Liver (tissue), 9 donors: ENCODE data around the gene MYO1C. TPM values are rescaled to one million over a fixed set of nuclear protein-coding genes. Genes with fewer than 3 reads are reported as not detected.

Experiments used
- DNase-seq: peaks from one replicate; pipeline ENCODE4 v3.0.0-alpha.2; 2017; ENCODE audit warnings: low spot score
- H3K27ac ChIP-seq, 2 donors: one replicate each; pipeline ENCODE4 v1.7.0; 2013; ENCODE audit warnings: inconsistent platforms in 2 of 2, low read length in 2 of 2, control low read depth in 1 of 2, low read depth in 1 of 2, mild to moderate bottlenecking in 1 of 2
- H3K27me3 ChIP-seq, 4 donors: one replicate each; pipeline versions ENCODE4 v1.6.1 to v1.7.0; 2013; ENCODE audit warnings: low read length in 3 of 4, inconsistent platforms in 1 of 4, mild to moderate bottlenecking in 1 of 4, moderate library complexity in 1 of 4; ENCODE audit not compliant: control insufficient read depth in 4 of 4, insufficient read depth in 4 of 4
- H3K36me3 ChIP-seq, 4 donors: one replicate each; pipeline versions ENCODE4 v1.6.1 to v1.7.0; 2013; ENCODE audit warnings: low read length in 3 of 4, mild to moderate bottlenecking in 3 of 4, low read depth in 1 of 4, moderate library complexity in 1 of 4; ENCODE audit not compliant: control insufficient read depth in 4 of 4, insufficient read depth in 3 of 4
- H3K4me1 ChIP-seq, 4 donors: one replicate each; pipeline versions ENCODE4 v1.6.1 to v1.7.0; 2013; ENCODE audit warnings: low read length in 3 of 4, mild to moderate bottlenecking in 3 of 4, moderate library complexity in 1 of 4; ENCODE audit not compliant: control insufficient read depth in 4 of 4, insufficient read depth in 4 of 4
- H3K4me3 ChIP-seq, 3 donors: one replicate each; pipeline versions ENCODE4 v1.6.1 to v1.7.0; 2013; ENCODE audit warnings: low read length in 3 of 3, control low read depth in 1 of 3, low read depth in 1 of 3, mild to moderate bottlenecking in 1 of 3
- H3K9ac ChIP-seq, 2 donors: one replicate each; pipeline ENCODE4 v1.7.0; 2013; ENCODE audit warnings: low read length in 2 of 2, mild to moderate bottlenecking in 2 of 2, moderate library complexity in 2 of 2, control low read depth in 1 of 2, low read depth in 1 of 2
- H3K9me3 ChIP-seq, 4 donors: one replicate each; pipeline versions ENCODE4 v1.6.1 to v1.7.0; 2013; ENCODE audit warnings: low read length in 3 of 4; ENCODE audit not compliant: control insufficient read depth in 4 of 4
- ATF3 ChIP-seq: IDR thresholded peaks from 2 replicates; pipeline ENCODE4 v1.6.1; 2016; ENCODE audit warnings: antibody characterized with exemption
- EGR1 ChIP-seq, 2 donors: IDR thresholded peaks; 2 replicates each; pipeline ENCODE4 v1.6.1; 2016 to 2018; ENCODE audit warnings: antibody characterized with exemption in 2 of 2, low read depth in 2 of 2
- FOXA1 ChIP-seq: IDR thresholded peaks from 2 replicates; pipeline ENCODE4 v1.6.1; 2016; ENCODE audit warnings: antibody characterized with exemption
- FOXA2 ChIP-seq: IDR thresholded peaks from 2 replicates; pipeline ENCODE4 v1.6.1; 2016; ENCODE audit warnings: antibody characterized with exemption
- MAX ChIP-seq: IDR thresholded peaks from 2 replicates; pipeline ENCODE4 v1.6.1; 2016; ENCODE audit warnings: antibody characterized with exemption
- NR2F2 ChIP-seq: IDR thresholded peaks from 2 replicates; pipeline ENCODE4 v1.6.1; 2016; ENCODE audit warnings: antibody characterized with exemption
- SP1 ChIP-seq: IDR thresholded peaks from 2 replicates; pipeline ENCODE4 v1.6.1; 2018; ENCODE audit warnings: antibody characterized with exemption, mild to moderate bottlenecking
- YY1 ChIP-seq: IDR thresholded peaks from 2 replicates; pipeline ENCODE4 v1.6.1; 2016; ENCODE audit warnings: antibody characterized with exemption, mild to moderate bottlenecking
- ZBTB33 ChIP-seq: IDR thresholded peaks from 2 replicates; pipeline ENCODE4 v1.6.1; 2016; ENCODE audit warnings: antibody characterized with exemption
- WGBS: extraction: QIAGEN DNeasy Blood & Tissue Kit; methylation state at CpG from one replicate; pipeline ENCODE4 v1.1.7; 2013; 5-methylcytosine and 5-hydroxymethylcytosine counted together
- polyA plus RNA-seq, 2 donors: library from polyadenylated mRNA; stranded (reverse) in 1 of 2; unstranded in 1 of 2; fragments of 200-250 nt in 1 of 2; fragments of >200 nt in 1 of 2; fragmentation: Nextera tagmentation in 1 of 2; extraction: Ambion mirVana in 1 of 2; gene quantifications; one replicate each; pipeline versions ENCODE4 v1.2.1 to v1.2.3, GENCODE V29; 2013 to 2015
- total RNA-seq, 2 donors: library from RNA; depleted of rRNA; stranded (reverse); fragments of >200 nt; gene quantifications; one replicate each; pipeline ENCODE4 v1.2.3, GENCODE V29; 2014
- donor health status: healthy.
- donor health status: healthy.
- donor health status: healthy.
- donor health status: healthy.
- donor health status: healthy.

The MYO1C gene
- total and polyA plus RNA-seq, 4 donors: 20.3 to 61.7 (median 28.2) TPM

GRCh38 chr17:1482680-1483079 is 9.8 kb downstream of the MYO1C start (continued):
- no peak for TF ChIP-seq ATF3

- Histone ChIP-seq H3K9ac (no peak overlapping the region), H3K4me1 (peaks cover 2 to 25% (median 8%) of the 10 kb centered on the region in 4 donors), H3K36me3 (peaks cover 11 to 31% (median 18%) of the 10 kb centered on the region in 4 donors), H3K9me3 (no peaks in the 10 kb centered on the region), H3K4me3 (no peak overlapping the region), H3K27me3 (no peaks in the 10 kb centered on the region), H3K27ac (no peak overlapping the region)
- DNase-seq: no peak
- WGBS: 66% methylated on average over 11 of the region's 11 CpGs
- TF ChIP-seq YY1: no peak
- no peak for TF ChIP-seq NR2F2
These were observed 10.8 kb downstream of the MYO1C start for GRCh38 chr17:1481736-1482135.

DNA sequence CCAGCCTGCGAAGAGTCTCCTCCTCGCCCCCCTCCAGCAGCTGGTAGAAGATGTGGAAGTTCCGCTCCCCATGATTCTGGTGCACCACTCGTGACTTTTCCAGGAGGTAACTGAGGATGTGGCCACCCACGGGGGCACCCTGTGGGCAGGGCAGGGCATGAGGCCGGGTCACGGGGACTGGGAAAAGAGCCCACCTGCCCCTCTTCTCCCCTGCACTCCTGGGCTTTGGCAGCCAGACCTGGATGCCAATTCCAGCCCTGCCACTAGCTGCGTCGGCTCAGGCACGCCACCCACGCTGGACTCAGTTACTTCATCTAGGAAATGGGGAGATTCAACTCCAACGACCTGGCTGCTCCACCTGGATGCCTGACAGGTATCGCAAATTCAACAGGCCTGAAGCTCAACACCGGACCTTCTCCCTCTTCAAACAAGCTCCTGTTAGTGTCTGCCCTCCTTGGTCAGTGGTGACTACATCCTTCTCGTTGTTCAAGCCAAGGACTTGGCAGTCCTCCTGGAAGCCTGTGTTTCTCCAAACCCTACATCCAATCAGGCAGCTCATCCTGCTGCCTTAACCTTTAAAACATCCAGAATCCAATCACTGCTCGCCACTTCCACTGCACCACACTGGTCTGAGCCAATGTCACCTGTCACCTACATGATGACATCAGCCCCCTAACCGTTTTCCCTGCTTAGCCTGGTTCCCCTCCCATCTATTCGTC is 11.6 kb downstream of the MYO1C start:
- DNase-seq: no peak
- H3K36me3 ChIP-seq: peaks cover 11 to 31% (median 19%) of the 10 kb centered on the region in 4 donors
- TF ChIP-seq FOXA2 (no peak), SP1 (no peak)
- no peak overlapping the region for H3K4me3 ChIP-seq
- no peak overlapping the region for H3K9ac ChIP-seq
- no peaks in the 10 kb centered on the region for H3K9me3 ChIP-seq
- H3K4me1 ChIP-seq: peaks cover 2 to 20% (median 8%) of the 10 kb centered on the region in 4 donors
- WGBS: 89% methylated on average over 18 of the region's 18 CpGs
- H3K27me3 ChIP-seq: no peaks in the 10 kb centered on the region
- no peak overlapping the region for H3K27ac ChIP-seq

GRCh38 chr17:1478418-1478817 is 14.1 kb downstream of the MYO1C start:
- Histone ChIP-seq H3K36me3 (peaks cover 13 to 39% (median 17%) of the 10 kb centered on the region in 4 donors), H3K4me1 (peaks cover 0 to 7% (median 0%) of the 10 kb centered on the region in 4 donors), H3K27me3 (no peaks in the 10 kb centered on the region), H3K9me3 (no peaks in the 10 kb centered on the region), H3K4me3 (no peak overlapping the region), H3K9ac (no peak overlapping the region), H3K27ac (no peak overlapping the region)
- TF ChIP-seq FOXA1 (no peak), EGR1 (IDR thresholded peaks at IDR 0.05; ENCODE audit: low read depth in 2 of 2) (no peak), YY1 (no peak), MAX (no peak), SP1 (no peak), NR2F2 (no peak), ATF3 (no peak), ZBTB33 (no peak)
- WGBS: 93% methylated on average over 26 of the region's 26 CpGs
- no peak for DNase-seq
